Mammary microvascular endothelial cell (primary cell): ENCODE results near the gene POPDC2. TPM values are rescaled to one million over a fixed set of nuclear protein-coding genes. Genes with fewer than 3 reads are reported as not detected.

ENCODE experiments used
- total RNA-seq: library from RNA; depleted of rRNA; stranded (reverse); fragments of >200 nt; gene quantifications from 2 replicates; pipeline ENCODE4 v1.2.3, GENCODE V29; 2015

POPDC2 gene, protein sequence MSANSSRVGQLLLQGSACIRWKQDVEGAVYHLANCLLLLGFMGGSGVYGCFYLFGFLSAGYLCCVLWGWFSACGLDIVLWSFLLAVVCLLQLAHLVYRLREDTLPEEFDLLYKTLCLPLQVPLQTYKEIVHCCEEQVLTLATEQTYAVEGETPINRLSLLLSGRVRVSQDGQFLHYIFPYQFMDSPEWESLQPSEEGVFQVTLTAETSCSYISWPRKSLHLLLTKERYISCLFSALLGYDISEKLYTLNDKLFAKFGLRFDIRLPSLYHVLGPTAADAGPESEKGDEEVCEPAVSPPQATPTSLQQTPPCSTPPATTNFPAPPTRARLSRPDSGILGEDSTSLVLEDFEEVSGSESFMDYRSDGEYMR
- total RNA-seq: 0.10 and 2.5 TPM in 2 replicates

DNA sequence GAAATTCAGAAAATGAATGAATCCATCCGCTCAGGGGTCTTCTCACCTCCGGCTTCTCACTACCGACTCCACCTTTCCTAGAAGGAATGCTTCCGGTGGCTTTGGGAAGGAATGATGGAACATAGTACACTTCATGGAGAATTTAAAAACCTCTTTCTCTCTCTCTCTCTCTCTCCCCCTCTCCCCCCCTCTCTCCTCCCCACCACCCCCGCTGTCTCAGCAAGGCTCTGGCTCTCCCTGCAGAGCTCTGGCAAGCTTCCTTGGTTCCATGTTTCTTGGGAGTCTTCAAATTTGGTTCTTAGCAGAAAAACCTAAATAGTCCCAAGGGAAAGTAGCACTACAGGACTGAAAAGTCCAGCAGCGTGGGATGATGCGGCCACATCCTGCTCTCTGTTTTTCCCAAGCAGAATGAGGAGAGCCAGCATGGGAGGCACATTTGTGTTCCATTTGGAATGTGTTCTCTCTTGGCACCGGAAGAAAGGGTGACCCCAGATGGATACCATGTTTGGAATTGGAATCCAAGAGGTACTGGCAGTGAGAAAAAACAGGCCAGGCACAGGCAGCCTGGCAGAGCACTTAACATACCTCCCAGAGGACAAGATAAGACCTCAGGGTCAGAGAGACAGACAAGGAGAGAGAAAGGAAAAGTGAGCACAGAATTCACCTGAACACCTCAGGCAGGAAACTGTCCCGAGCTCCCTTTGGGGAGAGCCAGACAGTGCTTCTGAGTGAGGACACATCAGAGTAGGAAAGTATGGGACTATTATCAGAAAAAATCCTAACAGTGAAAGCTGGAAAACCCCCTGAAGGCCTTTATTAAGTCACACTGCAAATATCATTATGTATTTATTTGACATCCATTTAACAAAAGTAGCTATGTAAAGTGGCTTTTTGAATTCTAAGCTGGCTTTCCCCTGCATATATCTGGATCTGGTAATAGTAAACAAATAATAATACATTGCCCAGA lies at the start of gene POPDC2:
Gene POPDC2 (minus strand): TSS at position 116 of the 967 bp plus-strand sequence. CDS start 166 bp downstream, outside the sequence.

DNA sequence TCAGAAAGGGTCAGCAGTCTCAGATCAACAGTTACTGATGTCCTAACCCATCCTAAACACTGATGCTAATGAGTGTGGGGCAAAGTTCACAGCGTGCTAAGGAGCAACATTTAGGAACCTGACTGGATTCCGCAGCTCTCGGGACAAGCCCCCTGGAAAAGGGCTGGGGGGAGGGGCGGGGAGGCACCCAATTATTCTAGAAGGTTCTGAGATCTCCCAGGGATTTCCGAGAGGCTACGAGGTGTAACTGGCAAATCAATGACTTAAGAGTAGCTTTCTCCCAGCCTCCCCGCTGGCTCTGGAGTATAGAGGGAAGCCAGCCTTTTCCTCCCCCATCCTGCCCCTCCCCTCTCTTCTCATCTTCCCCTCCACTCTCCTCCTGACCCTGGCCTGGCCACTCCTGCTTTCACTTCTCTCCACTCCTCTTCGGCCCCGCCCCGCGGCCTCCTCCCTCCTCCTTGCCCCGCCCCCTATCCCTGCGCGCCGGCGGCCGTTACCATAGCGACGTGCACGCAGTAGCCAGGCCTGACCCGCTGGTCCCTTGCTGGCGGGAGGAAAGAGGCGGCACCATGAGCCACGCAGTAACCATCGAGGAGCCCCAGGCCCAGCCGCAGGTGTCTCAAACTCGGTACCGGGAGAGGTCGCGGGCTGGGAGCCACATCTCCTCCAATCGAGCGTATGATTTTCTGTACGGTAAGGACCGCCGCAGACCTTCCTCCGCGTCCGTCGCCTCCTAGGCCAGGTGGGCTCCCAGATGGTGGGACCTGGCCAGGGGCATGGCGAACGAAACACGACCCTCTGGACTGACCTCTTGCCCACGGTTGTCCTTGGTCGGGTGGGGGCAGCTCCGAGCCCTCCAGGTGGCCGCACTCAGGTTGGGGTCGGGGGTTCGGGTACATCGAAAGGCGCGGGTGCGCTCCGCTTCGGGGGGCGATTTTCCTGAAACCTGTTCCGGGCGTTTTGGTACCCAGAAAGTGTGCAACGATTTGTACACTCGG lies 42.4 kb upstream of the POPDC2 start, which contains the start of gene CFAP91:
Gene CFAP91 (plus strand): TSS at position 493 of the 998 bp plus-strand sequence. CDS start 77 bp downstream, at position 570.

DNA sequence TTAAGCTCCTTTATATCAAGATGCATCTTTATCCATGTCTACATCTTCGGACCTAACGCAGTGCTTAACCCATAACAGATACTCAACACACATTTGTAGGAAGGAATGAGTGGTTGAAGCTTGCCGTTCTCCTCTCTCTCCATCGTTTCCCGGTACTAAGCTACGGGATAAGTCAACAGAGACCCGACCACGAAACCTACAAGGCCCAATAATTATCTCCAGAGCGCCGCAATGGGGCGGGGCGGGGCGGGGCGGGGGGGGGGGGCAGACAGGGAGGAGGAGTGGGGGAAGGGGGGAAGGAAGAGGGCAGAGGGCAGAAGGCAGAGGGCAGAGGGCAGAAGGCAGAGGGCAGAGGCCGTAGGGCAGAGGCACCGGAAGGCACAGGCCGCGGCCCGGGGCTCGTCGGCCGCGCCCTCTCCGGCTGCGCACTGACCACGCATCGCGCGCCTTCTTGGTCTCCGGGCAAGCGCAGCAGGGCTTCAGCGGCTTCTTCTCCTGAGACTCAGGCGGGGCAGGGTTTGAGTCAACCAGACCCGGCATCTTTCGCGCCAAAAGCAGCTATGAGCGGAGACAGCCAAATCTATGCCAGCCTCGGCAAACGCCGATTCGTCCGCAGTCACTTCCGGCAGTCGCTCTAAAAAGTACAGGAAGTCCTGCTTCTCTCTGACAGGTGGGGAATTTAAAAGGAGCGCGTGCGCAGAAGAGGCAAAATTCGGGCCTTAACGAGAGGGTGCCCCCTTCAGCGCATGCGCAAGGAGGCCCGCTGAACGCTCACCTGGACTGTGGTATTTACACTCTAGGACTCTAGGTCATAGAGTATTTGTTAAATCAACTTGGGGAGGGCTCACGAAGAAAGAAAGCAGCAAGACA lies 16.6 kb upstream of the POPDC2 start, which contains the start of gene COX17:
Gene COX17 (minus strand): TSS at position 636 of the 870 bp plus-strand sequence. CDS start 96 bp downstream, at position 540.

DNA sequence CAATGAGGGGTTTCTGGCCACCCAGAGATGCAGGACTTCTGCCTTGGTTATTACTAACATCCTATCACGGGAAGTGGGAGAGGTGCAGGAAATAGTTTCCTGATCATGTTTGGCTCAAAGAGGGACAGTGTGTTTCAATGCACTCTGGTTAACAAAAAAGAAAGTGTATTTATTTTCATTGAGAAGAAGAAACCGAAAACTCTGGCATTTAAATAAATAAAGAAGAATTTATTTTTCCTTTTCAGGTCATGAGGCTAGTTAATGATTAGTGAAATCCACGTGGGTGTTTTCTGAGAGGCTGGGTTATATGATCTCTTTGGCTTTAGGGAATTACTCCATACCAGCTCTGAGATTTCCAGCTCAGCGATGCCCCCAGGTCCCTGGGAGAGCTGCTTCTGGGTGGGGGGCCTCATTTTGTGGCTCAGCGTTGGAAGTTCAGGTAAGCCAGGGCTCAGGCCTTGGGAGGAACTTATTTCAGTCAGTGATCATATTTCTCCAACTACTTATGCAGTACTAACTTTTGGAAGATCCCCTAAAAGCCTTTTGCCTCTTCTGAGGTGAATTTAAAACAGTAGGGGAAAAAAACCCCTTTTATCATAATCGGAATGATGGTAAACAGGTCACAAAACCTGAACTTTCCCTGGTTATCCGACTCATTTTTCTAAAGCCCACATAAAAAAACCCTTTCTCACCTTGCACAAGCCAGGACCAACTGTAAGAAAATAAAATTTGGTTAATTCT lies 62.7 kb downstream of the POPDC2 start, which contains the start of gene PLA1A:
Gene PLA1A (plus strand): TSS at position 338 of the 741 bp plus-strand sequence. CDS start 29 bp downstream, at position 367.

Other genes with a start within 250 kb of the POPDC2 start
- 22.3 and 22.9 TPM in 2 replicates for gene TMEM39A, start 197.0 kb downstream of the POPDC2 start, total RNA-seq
- 8.9 and 10.6 TPM in 2 replicates for gene POGLUT1, start 191.6 kb downstream of the POPDC2 start, total RNA-seq
- gene TIMMDC1, start 162.0 kb downstream of the POPDC2 start, total RNA-seq: 38.2 and 58.6 TPM in 2 replicates
- gene CD80, start 101.0 kb downstream of the POPDC2 start, total RNA-seq: not detected in 2 replicates
- 14.5 and 20.6 TPM in 2 replicates for gene ADPRH, start 81.1 kb downstream of the POPDC2 start, total RNA-seq
- 2.1 and 4.8 TPM in 2 replicates for gene PLA1A, start 62.7 kb downstream of the POPDC2 start, total RNA-seq
- 28.8 and 30.4 TPM in 2 replicates for gene COX17, start 16.8 kb upstream of the POPDC2 start, total RNA-seq
- gene CFAP91, start 42.4 kb upstream of the POPDC2 start, total RNA-seq: 0.20 TPM in 1 of 2 replicates, not detected in the other
- under 0.01 and 0.05 TPM in 2 replicates for gene NR1I2, start 121.5 kb upstream of the POPDC2 start, total RNA-seq